Erythroblast (primary cell): ENCODE measurements around the gene B3GNT5.

ENCODE experiments used
- DNase-seq, 2 experiments: peaks; one replicate each; lab custom pipeline; 2025; lab: John Stamatoyannopoulos, UW
- GATA1 ChIP-seq: IDR thresholded peaks from 2 replicates; pipeline ENCODE4 v1.6.1; 2011; ENCODE audit warnings: low read depth, mild to moderate bottlenecking, control low read depth, low read length, moderate library complexity
- POLR2A ChIP-seq: IDR thresholded peaks from 2 replicates; pipeline ENCODE4 v1.6.1; 2011; ENCODE audit warnings: mild to moderate bottlenecking, low read length

The B3GNT5 gene

GRCh38 chr3:183301937-183302580 is 49.0 kb downstream of the B3GNT5 start:
- no peak for TF ChIP-seq POLR2A
- no peak for TF ChIP-seq GATA1
- DNase-seq: no peak

GRCh38 chr3:183303690-183304089 is 50.6 kb downstream of the B3GNT5 start:
- TF ChIP-seq GATA1 (no peak), POLR2A (no peak)
- no peak for DNase-seq

GRCh38 chr3:183306798-183307671 is 54.0 kb downstream of the B3GNT5 start:
- peak; percentile 67 to 87 for DNase-seq
- TF ChIP-seq POLR2A (peak; percentile 44), GATA1 (no peak)

- no peak for DNase-seq
- TF ChIP-seq GATA1: no peak
- no peak for TF ChIP-seq POLR2A
Measured at GRCh38 chr3:183307749-183308148, 54.7 kb downstream of the B3GNT5 start.

DNA sequence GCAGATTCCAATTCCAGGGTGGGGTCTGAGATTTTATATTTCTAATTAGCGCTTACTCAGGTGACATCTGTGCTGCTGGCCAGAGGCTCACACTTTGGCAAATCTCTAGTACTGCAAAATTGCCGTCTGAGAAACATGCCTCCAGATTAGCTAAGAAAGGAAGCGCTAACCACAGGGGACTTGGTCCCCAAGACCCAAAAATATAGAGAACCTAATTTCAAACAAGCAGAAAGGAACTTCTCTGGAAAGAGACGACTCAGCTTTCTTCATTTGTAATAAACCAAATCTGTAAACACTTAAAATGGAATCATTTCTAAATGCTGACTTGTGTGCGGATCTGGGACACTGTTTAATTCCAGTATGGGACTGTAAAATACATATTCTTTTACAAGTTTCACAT is 55.7 kb downstream of the B3GNT5 start:
- TF ChIP-seq GATA1 (no peak), POLR2A (no peak)
- no peak for DNase-seq

- TF ChIP-seq GATA1: no peak
- TF ChIP-seq POLR2A: no peak
- DNase-seq: no peak
Measured at GRCh38 chr3:183309276-183309675, 56.2 kb downstream of the B3GNT5 start.

- DNase-seq: no peak
- TF ChIP-seq GATA1: no peak
- TF ChIP-seq POLR2A: no peak
Measured at GRCh38 chr3:183310936-183311335, 57.9 kb downstream of the B3GNT5 start.

- TF ChIP-seq GATA1: no peak
- DNase-seq: no peak
Measured at GRCh38 chr3:183312433-183312832, 59.4 kb downstream of the B3GNT5 start.

- TF ChIP-seq POLR2A (no peak), GATA1 (no peak)
- DNase-seq: no peak
Measured at GRCh38 chr3:183313351-183313750, 60.3 kb downstream of the B3GNT5 start.

DNA sequence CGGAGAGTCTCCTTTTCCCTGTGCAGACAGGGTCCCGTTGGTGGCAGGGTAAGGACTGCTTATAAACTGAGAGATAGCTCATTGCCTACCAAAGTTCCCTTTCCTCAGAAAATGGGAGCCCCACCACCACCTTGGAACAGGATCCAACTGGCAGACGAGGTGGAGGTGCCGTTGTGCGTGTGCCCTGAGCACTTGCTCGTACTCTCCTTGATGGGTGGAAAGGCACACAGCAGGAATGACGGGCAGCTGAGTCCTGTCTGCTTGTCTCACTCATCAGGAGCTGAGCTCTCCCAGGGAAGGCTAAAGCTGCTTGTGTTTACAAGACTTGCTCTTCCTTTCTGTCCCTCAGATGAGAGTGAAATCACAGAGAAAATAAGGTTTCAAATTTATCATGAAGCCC is 60.7 kb downstream of the B3GNT5 start:
- TF ChIP-seq POLR2A (no peak), GATA1 (no peak)

DNA sequence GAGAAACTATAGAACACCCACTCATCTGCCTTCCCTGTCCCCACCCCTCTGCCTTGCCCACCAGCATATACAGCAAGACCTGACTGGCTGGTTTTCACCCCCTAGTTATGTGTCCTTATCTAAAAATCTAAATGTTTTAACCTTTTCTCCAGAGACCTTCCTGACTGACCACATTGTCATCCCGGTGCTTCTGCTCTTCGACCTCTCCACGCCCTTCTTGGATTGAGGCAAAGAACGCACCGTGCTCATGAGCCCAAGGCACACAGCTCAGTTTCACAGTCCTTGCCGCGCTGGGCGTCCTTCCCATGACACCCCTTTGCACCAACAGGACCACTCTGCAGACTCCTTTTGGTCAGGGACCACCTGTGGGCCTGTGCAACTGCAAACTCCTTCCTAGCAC is 62.7 kb downstream of the B3GNT5 start:
- DNase-seq: no peak
- TF ChIP-seq GATA1 (no peak), POLR2A (no peak)

More for the DNA sequence above, 60.7 kb downstream of the B3GNT5 start:
- DNase-seq: no peak

- no peak for TF ChIP-seq POLR2A
- TF ChIP-seq GATA1: no peak
- DNase-seq: no peak
Measured at GRCh38 chr3:183317271-183317670, 64.2 kb downstream of the B3GNT5 start.

- no peak for DNase-seq
- TF ChIP-seq POLR2A: no peak
- no peak for TF ChIP-seq GATA1
Measured at GRCh38 chr3:183317886-183318865, 65.1 kb downstream of the B3GNT5 start.

DNA sequence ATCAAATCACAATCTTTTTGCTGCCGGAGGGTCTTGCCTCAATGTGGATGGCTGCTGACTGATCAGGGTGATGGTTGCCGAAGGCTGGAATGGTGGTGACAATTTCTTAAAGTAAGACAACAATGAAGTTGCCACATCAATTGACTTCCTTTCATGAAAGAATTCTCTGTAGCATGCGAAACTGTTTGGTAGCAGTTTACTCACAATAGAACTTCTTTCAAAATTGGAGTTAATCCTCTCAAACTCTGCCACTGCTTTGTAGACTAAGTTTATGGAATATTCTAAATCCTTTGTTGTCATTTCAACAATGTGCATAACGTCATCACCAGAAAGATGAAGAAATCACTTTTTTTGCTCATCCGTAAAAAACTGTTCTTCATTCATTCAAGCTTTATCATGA is 65.8 kb downstream of the B3GNT5 start:
- no peak for DNase-seq
- TF ChIP-seq POLR2A (no peak), GATA1 (no peak)
